Measurements from ENCODE around the gene THAP2. TPM values are rescaled to one million over a fixed set of nuclear protein-coding genes. Genes with fewer than 3 reads are reported as not detected.

THAP2 gene
- total RNA-seq: 4.8 and 14.7 TPM in 2 replicates

DNA sequence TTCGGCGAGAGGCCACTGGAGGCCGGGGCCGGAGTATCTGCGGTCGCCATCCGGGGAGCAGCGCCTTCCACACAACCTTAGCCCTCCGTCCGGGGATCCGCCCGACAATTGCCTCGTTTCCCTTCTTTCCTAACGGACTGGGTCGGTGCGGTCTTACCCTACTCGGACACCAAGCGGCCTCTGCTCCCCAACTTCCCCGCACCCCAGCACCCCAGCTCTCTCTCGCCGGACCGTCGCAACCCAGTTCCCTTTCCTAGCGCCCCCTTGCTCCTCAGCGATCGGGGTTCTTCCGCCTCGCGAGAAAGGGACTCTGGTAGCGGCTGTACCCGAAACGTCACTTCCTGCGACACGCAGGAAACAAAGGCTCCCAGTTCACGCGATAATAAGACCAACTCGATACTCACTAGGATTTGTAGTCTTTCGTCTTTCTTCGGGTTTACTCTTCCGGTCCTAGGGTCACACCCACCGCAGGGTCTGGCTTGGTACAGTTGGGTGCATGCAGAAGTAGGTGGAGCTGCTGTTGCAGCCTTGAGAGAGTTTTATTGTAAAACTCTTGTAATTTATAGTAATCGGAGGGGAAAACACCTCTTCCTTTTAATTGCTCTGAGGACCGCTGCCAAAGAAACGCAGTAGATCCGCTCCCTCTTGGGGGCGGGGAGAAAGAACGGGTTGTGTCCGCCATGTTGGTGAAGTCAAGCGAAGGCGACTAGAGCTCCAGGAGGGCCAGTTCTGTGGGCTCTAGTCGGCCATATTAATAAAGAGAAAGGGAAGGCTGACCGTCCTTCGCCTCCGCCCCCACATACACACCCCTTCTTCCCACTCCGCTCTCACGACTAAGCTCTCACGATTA is at the start of gene THAP2, which contains the start of gene ZFC3H1:
THAP2 (plus strand) TSS at position 741 of the 850 bp plus-strand sequence. CDS start 209 bp downstream, outside the sequence.
ZFC3H1 (minus strand) TSS at position 288 of the 850 bp plus-strand sequence; CDS start at position 50, 238 bp downstream.

DNA sequence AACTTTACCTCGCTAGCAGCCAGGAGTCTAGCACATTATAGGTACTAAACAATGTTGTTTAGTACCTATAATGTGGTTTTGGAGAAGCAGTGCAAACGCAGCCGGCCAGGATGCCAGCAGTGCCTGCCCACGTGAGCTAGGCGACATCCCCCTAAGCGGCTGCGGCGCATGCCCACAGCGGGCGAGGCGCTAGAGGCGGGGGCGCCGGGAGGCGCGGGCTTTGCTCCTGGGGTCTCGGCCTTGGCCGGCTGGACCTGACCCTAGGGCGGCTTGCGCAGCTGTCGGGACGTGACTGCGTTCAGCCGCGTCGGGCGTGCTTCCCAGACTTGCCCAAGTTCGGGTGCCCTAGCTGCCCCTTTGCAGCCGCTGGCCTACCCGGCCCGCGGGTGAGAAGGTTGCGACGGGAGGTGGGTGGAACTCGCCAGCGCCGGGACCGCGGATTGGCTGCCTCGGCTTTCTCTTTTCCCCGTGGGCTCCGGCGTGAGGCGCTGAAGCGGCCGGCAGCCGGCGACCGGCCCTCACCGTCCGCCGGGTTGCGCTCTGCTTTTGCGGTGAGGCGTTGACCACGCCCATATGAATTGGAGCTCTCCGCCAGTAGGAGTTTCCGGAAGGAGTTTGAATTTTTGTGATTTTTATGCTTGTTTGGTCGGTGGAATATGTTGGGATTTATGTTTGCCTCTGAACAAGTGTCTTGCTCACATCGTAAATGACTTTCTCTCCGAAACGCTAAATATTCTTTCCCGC is 22.0 kb downstream of the THAP2 start, which contains the start of gene TMEM19:
TMEM19 (plus strand) TSS at position 169 of the 744 bp plus-strand sequence. CDS start 599 bp downstream, outside the sequence.

Other genes with a start within 250 kb of the THAP2 start
- gene LGR5, start 224.5 kb upstream of the THAP2 start, total RNA-seq: not detected in 2 replicates
- gene ZFC3H1, start 453 bp upstream of the THAP2 start, total RNA-seq: 4.6 and 14.2 TPM in 2 replicates
- 17.7 and 20.5 TPM in 2 replicates for gene TMEM19, start 21.8 kb downstream of the THAP2 start, total RNA-seq
- gene RAB21, start 90.6 kb downstream of the THAP2 start, total RNA-seq: 8.1 and 16.0 TPM in 2 replicates
- 11.5 and 12.2 TPM in 2 replicates for gene TBC1D15, start 175.5 kb downstream of the THAP2 start, total RNA-seq